Central memory CD4-positive, alpha-beta T cell (primary cell): ENCODE data around the gene KRTAP23-1.
A peak's percentile ranks its signal among the peaks of the same experiment; 100 is the strongest.

Experiments
- DNase-seq: peaks from one replicate; pipeline ENCODE4 v3.0.0; 2022
- total RNA-seq, 3 experiments: gene quantifications; one replicate each; lab custom pipeline; 2026; lab: John Stamatoyannopoulos, UW

Gene KRTAP23-1, protein sequence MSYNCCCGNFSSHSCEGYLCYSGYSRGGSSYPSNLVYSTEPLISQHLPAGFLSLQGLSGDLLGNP
- total RNA-seq: 0 reads per million in 3 experiments

DNA sequence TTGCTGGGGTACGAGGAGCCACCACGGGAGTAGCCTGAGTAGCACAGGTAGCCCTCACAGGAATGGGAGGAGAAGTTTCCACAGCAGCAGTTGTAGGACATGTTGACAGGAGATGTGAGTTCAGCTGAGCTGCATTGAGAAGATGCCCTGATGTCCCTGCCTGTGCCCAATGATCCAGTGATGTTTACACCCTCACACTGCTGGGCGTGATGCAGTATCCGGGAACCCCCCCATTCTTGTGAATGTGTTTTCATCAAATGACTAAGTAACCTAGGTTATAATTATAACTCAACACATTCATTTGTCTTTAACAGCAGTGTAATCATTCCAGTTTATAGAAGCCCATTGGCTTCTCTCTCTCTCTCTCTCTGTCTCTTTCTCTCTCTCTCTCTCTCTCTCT is at the start of gene KRTAP23-1:
Gene KRTAP23-1 (minus strand): TSS at position 101 of the 400 bp plus-strand sequence. CDS start 0 bp downstream, at position 101.
- DNase-seq: no peak

DNA sequence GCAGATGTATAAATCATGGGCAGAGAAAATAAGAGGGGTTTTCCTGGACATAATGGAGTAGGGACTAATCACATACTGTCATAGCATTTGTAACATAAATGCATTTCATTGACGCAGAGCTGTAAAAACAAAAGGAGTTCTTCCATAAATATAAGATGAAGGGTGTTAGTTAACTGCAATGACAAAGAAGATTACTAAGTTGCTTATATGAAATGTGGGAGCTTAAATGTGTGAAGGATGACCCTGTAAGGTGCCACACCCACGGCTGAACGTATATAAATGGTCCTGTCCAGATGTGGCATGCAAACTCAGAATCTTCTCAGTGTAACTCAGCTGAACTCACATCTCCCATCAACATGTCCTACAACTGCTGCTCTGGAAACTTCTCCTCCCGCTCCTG is 47.3 kb upstream of the KRTAP23-1 start, which contains the start of gene KRTAP13-1:
Gene KRTAP13-1 (plus strand): TSS at position 301 of the 400 bp plus-strand sequence. CDS start 56 bp downstream, at position 357.
- DNase-seq: no peak

GRCh38 chr21:30391492-30392025 is 43.2 kb upstream of the KRTAP23-1 start:
- DNase-seq: no peak

GRCh38 chr21:30382201-30382600 is 33.8 kb upstream of the KRTAP23-1 start:
- DNase-seq: no peak

DNA sequence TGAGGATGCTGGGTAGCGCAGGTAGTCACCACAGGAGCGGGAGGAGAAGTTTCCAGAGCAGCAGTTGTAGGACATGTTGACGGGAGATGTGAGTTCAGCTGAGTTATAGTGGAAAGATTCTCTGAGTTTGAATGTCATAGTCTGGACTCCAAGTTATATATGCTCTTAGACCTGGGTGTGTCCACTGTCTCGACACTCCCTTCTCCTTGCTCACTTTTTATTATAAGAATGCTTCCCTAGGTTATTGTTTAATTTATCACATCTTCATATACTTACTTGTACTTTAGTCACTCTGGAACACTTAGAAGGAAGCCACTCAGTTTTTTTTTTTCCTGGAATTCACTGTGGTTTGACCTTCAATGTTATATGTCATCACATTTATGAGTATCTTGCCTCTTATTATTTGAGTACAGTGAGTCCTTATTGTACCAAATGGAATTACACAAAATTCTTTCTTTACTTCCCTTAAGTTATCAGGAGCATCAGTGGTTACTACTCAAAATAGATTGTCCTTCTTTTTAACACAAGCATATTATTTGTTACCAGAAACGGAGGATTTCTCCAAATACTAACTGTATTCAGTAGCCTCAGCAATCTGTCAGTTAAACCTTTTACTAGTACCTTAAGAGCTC is 23.8 kb upstream of the KRTAP23-1 start, which contains the start of gene KRTAP13-2:
Gene KRTAP13-2 (minus strand): TSS at position 133 of the 632 bp plus-strand sequence. CDS start 58 bp downstream, at position 75.
- no peak for DNase-seq

DNA sequence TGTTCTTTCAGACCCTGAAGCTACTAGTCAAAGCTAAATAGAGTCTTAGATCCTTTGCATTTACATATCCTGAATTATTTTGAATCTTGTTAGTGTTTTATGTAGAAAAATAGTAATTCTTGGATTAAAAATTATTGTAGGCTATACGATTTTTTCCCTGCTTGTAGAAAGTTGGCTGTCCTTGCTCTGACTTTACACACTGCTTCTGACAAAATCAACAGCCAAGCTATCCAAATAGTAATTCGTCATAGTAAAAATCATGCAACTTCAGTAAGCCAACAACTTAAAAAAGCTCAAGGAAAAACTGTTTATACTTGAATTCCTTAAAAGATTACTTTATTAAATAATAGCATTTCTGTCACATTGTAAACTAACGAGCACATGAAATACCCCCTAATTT is 7.5 kb upstream of the KRTAP23-1 start:
- DNase-seq: no peak

DNA sequence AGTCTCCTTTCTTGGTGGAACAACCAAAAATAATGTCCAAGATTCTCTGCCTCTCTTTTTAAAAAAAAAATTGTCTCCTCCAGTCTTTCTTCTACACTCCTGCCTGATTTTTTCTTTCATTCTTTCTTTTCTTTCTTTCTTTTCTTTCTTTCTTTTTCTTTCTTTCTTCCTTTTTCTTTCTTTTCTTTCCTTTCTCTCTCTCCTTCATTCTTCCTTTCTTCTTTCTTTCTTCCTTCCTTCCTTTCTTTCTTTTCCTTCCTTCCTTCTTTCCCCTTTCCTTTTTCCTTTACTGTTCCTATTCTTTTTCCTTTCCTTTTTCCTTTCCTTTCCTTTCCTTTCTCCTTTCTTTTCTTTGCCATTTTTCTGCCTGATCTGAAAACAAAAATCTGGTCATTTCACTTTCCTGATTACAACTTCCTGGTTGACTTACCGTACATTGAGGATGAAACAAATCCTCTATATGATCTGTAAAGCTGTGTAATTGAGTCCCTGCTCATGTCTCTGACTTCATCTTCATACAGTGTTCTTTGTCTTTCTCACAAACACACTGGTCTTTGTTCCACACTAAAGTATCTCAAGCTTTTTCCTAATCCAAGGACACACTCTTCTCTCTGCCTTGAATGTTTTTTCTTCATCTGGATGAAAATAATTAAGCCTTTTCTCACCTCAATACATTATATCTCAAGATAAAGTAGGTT is 6.1 kb upstream of the KRTAP23-1 start:
- DNase-seq: no peak

GRCh38 chr21:30351534-30351933 is 3.1 kb upstream of the KRTAP23-1 start:
- no peak for DNase-seq

GRCh38 chr21:30349572-30349971 is 1.2 kb upstream of the KRTAP23-1 start:
- no peak for DNase-seq

- DNase-seq: no peak
Measured at GRCh38 chr21:30345014-30345413, 3.4 kb downstream of the KRTAP23-1 start.

GRCh38 chr21:30340714-30341573 is 7.5 kb downstream of the KRTAP23-1 start:
- peak; percentile 2 for DNase-seq

DNA sequence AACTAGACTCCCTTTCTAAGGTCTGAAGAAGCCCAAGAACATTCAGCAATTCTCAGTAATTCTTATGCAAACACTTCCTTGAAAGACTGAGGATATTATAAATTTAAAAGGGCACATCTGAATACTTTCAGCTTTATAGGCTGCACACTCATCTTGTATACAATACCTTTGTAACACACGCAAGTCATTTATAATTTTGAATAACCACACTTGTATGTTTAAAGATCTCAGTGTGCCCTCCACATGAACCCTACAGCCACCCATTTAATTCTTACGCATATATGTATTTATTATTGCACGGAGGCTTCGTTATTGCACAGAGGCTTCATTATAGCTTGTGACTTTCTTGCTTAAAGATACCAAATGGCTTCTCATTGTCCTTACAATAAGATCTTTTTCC is 9.7 kb downstream of the KRTAP23-1 start:
- DNase-seq: no peak

DNA sequence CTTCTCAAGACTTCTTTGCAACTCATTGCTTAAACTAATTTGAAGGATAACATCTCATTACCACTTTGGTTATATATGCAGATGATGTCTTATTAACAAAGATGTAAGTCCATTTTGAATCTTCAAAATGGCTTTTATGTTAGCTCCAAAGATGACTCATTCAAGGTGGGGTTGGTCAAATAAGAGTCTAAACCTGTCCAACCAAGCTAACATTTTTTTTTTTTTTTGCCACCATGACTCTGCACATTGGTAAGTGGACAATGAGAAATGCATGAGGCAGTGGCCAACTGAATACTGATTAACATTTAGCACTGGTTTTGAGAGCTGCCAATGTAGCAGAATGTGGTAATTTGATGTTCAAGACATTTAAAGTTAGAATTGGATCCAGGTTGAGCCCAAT is 10.6 kb downstream of the KRTAP23-1 start:
- no peak for DNase-seq

DNA sequence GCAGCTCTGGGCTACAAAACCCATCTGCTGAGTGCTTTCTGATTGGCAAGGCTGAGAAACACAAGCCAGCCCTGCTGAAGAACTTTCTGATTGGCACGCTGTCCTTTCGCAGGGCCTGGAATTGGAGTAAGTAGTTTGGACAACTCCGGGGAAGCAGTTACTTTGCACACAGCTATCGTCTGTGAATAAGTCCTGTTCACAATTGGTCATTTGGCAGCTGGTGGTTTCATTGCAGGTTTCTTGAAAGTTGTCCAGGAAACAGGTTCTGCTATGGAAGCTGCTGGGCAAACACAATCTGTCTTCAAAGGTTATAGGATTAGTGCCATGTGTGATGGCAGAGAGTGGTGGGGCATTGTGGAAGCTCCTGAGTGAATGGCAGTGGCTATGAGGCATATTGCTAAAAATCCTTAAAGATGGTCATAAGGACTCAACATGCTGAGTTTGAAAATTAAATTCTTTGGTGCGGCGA is 11.1 kb downstream of the KRTAP23-1 start, which contains the start of gene KRTAP27-1:
Gene KRTAP27-1 (minus strand): TSS at position 419 of the 469 bp plus-strand sequence. CDS start 26 bp downstream, at position 393.
- no peak for DNase-seq

DNA sequence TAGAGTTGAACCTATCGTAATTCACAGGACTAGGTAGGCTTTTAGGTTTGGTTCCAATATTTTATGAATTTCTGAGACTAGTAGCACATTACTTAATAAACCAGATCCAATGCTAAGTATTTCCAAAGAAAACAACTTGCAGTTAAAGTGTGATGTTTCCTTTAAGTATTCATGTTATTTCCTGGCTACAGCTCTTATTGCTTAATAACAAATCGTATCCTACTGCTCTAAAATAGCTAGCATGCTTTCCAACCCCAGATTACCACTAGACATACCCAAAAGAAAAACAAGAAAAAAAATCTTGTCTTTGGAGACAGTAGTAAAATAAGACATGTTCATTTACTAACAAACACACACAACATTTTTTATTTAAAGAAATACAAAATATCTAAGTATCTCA is 11.8 kb downstream of the KRTAP23-1 start:
- DNase-seq: no peak

GRCh38 chr21:30333736-30334135 is 14.7 kb downstream of the KRTAP23-1 start:
- DNase-seq: no peak

GRCh38 chr21:30332681-30333080 is 15.7 kb downstream of the KRTAP23-1 start:
- no peak for DNase-seq

DNA sequence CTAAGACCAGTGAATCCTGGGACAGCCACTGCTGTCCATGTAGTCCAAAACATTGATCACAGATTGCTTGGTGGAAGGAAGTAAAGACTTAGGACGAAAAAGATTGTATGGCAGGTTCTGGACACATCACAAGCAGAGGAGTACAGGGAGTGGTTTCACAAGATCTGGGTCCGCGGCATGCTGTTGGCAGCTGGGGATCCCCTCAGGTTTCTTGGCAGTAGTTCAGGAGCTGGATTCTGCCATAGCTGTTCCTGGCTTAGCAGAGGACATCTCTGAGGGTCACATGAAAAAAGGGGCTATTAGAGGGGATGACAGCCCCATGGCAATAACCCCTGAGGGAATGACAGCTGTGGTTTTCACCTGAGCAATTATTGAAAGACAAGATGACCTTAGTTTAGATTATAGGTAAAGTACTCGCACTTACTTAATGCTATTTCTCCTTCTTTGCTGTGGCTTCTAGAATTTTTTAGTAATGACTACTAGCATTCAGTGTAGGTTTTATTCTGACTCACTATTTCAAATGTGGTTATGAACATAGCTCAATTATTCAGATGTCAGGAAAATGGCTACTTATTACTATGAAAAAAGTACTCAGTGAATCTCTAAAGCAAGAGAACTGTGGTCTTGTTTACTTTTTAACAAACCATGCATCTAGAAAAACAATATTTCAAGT is 19.1 kb downstream of the KRTAP23-1 start:
- no peak for DNase-seq

GRCh38 chr21:30326390-30326789 is 22.0 kb downstream of the KRTAP23-1 start:
- no peak for DNase-seq

- no peak for DNase-seq
Measured at GRCh38 chr21:30320215-30320614, 28.2 kb downstream of the KRTAP23-1 start, which contains the start of gene KRTAP26-1. TSS of gene KRTAP26-1 (minus strand) at chr21:30320315. CDS start at chr21:30320035, 280 bp downstream.

DNA sequence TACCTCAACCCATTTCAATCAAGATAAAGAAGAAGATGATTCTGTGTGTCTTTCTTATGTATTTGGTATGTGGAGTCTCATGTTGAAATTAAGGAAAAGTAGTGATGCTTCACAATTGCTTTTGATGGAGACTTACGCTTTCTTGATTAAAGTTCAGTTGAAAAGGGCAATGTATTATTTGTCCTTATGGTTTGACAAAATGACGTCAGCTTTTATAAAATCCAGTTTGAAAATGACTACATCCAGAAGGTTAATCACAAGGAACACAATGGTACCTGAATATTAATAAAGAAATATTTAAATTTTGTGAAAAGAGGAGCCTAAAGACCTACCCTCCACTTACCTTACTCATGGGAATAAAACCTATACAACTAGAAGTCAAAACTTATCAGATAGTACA is 32.7 kb downstream of the KRTAP23-1 start:
- DNase-seq: no peak

DNA sequence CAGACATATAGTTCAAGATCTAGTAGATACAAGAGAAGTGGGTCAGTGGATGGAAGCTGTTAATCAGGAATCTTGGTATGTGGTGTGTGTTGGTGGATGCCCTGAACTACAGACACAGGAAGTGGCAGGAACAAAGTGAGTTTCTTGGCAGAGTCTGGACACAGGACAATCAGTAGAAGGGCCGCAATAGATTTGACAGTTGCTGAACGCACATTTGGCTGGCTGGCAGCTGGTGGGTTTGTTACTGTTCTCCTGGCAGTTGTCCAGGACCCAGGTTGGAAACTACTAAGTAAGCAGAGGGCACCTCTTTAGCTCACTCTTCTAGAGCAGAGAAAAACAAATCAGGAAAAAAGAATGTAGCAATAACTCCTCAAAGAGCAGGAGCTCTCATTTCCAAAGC is 41.5 kb downstream of the KRTAP23-1 start:
- DNase-seq: no peak
